NT2/D1 (cell line): ENCODE results near the gene KRTAP5-3.

ENCODE experiments used
- DNase-seq: peaks from one replicate; pipeline ENCODE4 v3.0.0-alpha.2; 2011; ENCODE audit warnings: low read depth, low spot score
- H3K27me3 ChIP-seq: 2 replicates; pipeline ENCODE4 v1.6.0; 2011; ENCODE audit warnings: mild to moderate bottlenecking; ENCODE audit not compliant: insufficient read length, insufficient read depth
- H3K36me3 ChIP-seq: 2 replicates; pipeline ENCODE4 v1.6.1; 2011; ENCODE audit warnings: mild to moderate bottlenecking, low read length, mixed read lengths; ENCODE audit not compliant: insufficient read depth, insufficient read length
- H3K4me1 ChIP-seq: 2 replicates; pipeline ENCODE4 v1.5.1; 2011; ENCODE audit not compliant: insufficient read depth, insufficient read length
- H3K4me3 ChIP-seq: 2 replicates; pipeline ENCODE4 v1.5.1; 2011; ENCODE audit warnings: low read depth; ENCODE audit not compliant: insufficient read length
- H3K9ac ChIP-seq: 2 replicates; pipeline ENCODE4 v1.6.0; 2011; ENCODE audit warnings: low read depth; ENCODE audit not compliant: insufficient read length
- H3K9me3 ChIP-seq: 2 replicates; pipeline ENCODE4 v1.5.1; 2011; ENCODE audit warnings: mild to moderate bottlenecking, low read length; ENCODE audit not compliant: insufficient read depth
- SUZ12 ChIP-seq: IDR thresholded peaks from 2 replicates; pipeline ENCODE4 v1.6.1; 2011; ENCODE audit not compliant: insufficient read length, insufficient read depth; ENCODE audit errors: extremely low read depth
- YY1 ChIP-seq: IDR thresholded peaks from 2 replicates; pipeline ENCODE4 v1.6.1; 2011; ENCODE audit not compliant: insufficient read length, insufficient read depth
- ZNF274 ChIP-seq: IDR thresholded peaks from 2 replicates; pipeline ENCODE4 v1.6.1; 2011; ENCODE audit warnings: mild to moderate bottlenecking, low read depth, low read length

Gene KRTAP5-3

DNA sequence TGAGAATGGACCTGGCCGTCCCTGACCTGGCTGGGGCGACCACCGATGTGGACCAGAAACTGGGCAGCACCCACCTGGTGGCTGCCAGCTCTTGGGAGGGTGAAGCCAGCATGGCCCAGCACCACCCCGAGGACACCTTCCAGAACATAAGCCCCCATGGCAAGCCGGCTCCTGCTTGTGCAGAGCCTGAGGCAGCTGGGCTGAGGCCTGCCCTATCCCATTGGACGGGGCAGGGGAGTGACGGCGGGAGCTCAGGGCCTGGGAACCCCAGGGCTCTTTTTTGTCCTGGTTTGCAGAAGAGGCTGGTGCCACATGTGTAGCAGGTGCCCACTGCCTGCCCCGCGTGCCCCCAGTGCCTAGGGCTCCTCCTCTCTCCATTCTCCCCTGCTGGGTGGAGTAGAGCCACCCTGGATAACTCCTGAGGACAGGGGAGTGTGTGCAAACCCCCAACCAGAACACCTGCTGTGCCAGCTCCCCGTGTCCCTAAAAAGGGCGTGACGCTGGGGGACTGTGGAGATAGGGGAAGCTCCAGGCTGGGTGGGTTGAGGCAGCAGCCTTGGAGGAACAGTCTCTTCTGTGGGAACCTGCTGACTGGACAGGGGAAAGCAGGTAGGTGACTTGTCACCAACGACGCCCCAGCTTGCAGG, 48.1 kb downstream of the KRTAP5-3 start:
- Histone ChIP-seq H3K36me3 (peaks cover 77% of the 10 kb centered on the region), H3K27me3 (peaks cover 3% of the 10 kb centered on the region), H3K9me3 (no peaks in the 10 kb centered on the region), H3K4me3 (no peak overlapping the region), H3K4me1 (peaks cover 52% of the 10 kb centered on the region), H3K9ac (peak overlapping the region; percentile 50)
- no peak for DNase-seq
- TF ChIP-seq YY1 (no peak), ZNF274 (no peak), SUZ12 (no peak)

GRCh38 chr11:1559111-1559951, 48.9 kb downstream of the KRTAP5-3 start:
- no peak for DNase-seq
- Histone ChIP-seq H3K4me1 (peaks cover 49% of the 10 kb centered on the region), H3K4me3 (no peak overlapping the region), H3K36me3 (peaks cover 76% of the 10 kb centered on the region), H3K9ac (peak overlapping the region; percentile 21), H3K27me3 (no peaks in the 10 kb centered on the region), H3K9me3 (no peaks in the 10 kb centered on the region)
- no peak for TF ChIP-seq SUZ12
- TF ChIP-seq YY1 = no peak
- TF ChIP-seq ZNF274 = no peak

DNA sequence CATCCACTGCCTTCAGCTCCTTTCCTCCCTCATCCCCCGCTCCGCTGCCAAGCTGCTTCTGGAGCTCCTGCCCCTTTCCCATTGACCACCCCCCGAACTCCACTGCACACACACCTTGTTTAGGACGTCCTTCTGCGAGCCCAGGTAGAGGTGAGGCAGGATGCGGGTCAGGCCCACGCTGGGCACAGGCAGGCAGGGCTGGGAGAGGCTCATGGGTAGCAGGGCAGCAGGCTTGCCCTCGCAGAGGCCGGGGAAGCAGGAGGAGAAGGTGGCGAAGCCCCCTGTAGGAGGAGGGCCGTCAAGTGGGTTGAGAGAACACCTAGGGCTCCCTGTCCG, 49.5 kb downstream of the KRTAP5-3 start:
- H3K4me1 ChIP-seq = peaks cover 45% of the 10 kb centered on the region
- H3K27me3 ChIP-seq = no peaks in the 10 kb centered on the region
- H3K9ac ChIP-seq = no peak overlapping the region
- no peak for TF ChIP-seq ZNF274
- TF ChIP-seq YY1 = no peak
- TF ChIP-seq SUZ12 = no peak
- peaks cover 72% of the 10 kb centered on the region for H3K36me3 ChIP-seq
- no peaks in the 10 kb centered on the region for H3K9me3 ChIP-seq
- DNase-seq = no peak
- no peak overlapping the region for H3K4me3 ChIP-seq

DNA sequence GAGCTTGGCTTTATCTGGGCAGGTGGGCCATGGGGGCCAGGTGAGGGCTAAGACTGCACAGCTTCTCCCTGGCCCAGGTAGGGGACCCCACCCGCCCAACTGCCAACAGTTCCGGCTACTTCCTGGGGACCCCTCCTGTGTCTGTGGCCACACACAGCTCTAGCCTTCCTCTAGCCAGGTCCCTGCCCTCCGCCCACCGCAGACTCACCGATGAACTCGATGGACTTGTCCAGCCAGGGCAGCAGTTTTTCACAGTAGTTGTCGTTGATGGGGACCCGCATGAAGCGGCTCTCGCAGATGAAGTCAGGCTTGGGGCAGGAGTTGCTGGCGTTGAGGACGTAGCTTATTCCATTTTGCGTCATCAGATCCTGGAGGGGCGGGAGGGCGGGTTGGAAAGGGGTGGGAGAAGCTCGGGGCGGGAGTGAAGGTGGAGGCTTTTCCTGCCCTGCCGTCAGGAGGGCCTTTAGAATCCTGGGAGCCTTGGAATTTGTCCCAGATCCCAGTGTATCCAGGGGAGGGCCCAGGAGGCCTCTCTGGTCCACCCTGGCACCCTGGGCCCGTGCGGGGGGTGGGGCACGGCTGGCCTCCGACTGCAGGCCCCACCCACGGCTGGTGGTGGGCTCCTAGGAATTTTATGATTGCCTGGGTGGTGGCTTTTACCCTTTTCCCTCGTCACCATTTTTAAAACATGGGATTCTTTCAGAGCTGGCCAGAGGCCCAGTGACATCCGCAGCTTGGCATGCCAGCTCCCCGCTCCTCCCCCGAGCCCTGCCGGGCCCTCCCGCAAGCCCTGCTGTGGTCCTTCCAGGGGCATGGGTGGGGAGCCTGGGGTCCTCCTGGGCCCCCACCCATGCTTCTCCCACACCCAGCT, 50.1 kb downstream of the KRTAP5-3 start:
- H3K4me1 ChIP-seq = peaks cover 46% of the 10 kb centered on the region
- no peak for TF ChIP-seq SUZ12
- TF ChIP-seq ZNF274 = no peak
- TF ChIP-seq YY1 = no peak
- H3K36me3 ChIP-seq = peaks cover 66% of the 10 kb centered on the region
- no peaks in the 10 kb centered on the region for H3K27me3 ChIP-seq
- H3K9ac ChIP-seq = no peak overlapping the region
- no peak for DNase-seq
- H3K9me3 ChIP-seq = no peaks in the 10 kb centered on the region
- H3K4me3 ChIP-seq = no peak overlapping the region
